NCI-H1417 (cell line): ENCODE measurements around the gene SLCO3A1.

Experiments used
- DNase-seq, 3 experiments: peaks; one replicate each; lab custom pipeline; 2025; lab: John Stamatoyannopoulos, UW

Gene SLCO3A1

DNA sequence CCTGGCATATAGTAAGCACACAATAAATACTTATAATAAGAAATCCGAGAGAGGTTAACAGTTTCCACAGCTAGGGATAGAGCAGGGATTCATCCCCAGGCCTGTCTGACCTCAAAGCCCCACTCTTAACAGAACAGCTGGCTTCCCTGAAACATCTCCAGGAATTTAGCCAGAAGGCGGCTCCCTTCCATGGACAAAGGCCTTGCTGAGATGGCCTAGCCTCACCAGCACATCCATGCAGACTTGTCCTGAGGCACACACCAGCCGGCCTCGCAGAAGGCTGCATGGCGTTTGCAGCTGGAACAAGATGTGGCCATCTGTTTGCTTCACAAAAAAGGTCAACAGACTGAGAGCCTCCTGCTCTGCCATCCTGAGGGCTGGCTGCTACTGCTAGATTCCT, 245.4 kb downstream of the SLCO3A1 start:
- no peak for DNase-seq

DNA sequence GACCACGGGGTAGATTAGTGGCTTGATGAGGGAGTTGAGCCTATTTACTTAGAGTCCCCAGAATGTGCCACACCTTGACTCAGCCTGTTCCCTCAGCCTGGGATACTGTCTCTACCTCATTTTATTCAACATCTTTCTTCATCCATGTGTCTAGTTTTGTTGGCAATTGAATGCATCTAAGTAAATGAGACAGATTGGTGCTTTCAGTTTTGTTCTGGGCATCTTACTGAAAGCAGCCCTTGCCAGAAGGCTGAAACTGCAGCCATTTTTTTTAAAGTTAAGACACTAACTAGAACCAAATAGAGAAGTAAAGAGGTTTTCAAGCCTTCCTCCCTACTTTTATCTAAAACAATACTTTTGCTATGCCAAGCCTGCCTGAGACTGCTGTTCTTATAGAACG, 246.8 kb downstream of the SLCO3A1 start:
- DNase-seq, result no peak

- DNase-seq, result no peak
These were observed 247.2 kb downstream of the SLCO3A1 start for GRCh38 chr15:92100751-92101150.

GRCh38 chr15:92101708-92102394, 248.3 kb downstream of the SLCO3A1 start:
- DNase-seq, result no peak

DNA sequence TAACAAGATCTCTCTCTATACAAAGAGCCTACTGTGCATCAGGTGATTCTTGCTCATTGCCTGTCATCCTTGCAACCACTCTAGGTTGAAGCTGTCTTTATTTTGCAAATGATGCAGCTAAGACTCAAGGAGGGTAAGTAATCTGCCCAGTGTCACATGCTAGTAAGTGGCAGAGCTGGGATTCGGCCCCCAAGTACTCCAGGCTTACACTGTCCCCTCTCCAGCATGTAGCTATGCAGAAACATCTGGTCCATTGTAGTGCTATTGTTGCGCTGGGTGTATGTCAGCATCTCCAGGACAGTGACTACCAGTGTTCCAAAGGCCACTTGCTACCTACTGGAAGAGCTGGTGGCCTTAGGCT, 248.9 kb downstream of the SLCO3A1 start:
- no peak for DNase-seq

DNA sequence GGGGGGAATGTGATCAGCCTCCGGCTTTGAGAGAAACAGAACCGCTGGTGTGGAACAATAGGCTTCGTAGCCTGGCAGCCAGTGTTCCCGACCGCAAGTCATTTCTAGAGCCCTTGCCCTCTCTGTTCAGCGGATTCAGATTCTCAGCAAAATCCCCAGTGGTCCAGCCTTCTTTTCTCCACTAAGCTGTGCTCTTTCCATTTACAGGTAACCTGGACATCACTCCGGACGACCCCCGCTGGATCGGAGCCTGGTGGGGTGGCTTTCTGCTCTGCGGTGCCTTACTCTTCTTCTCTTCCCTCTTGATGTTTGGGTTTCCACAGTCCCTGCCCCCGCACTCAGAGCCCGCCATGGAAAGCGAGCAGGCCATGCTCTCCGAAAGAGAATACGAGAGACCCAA, 250.6 kb downstream of the SLCO3A1 start:
- no peak for DNase-seq

DNA sequence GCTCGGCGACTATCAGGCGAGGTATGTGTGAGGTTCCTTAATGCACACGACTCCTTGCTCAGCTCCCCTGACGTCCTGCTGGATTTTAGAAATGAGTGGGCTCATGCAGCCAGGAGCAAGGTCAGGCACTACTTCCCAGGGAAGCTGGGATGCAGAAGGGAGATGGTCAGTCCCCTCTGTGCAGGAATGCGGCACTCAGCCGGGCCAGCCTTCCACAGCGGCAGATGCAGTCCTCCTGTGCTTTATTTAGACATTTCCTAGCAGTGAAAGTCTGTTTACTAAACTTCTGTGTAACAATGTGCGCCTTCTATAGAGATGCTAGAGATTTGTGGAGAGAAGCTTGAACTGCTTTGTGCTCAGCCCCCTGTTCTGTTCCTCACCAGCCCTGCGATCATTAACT, 252.1 kb downstream of the SLCO3A1 start:
- DNase-seq, result no peak

GRCh38 chr15:92107510-92107909, 254.0 kb downstream of the SLCO3A1 start:
- DNase-seq, result peak in 1 of 3 experiments; percentile 22

- DNase-seq, result peak; percentile 38 to 96 (median 80)
These were observed 255.8 kb downstream of the SLCO3A1 start for GRCh38 chr15:92109191-92109873.

GRCh38 chr15:92111291-92111690, 257.8 kb downstream of the SLCO3A1 start:
- DNase-seq, result no peak

DNA sequence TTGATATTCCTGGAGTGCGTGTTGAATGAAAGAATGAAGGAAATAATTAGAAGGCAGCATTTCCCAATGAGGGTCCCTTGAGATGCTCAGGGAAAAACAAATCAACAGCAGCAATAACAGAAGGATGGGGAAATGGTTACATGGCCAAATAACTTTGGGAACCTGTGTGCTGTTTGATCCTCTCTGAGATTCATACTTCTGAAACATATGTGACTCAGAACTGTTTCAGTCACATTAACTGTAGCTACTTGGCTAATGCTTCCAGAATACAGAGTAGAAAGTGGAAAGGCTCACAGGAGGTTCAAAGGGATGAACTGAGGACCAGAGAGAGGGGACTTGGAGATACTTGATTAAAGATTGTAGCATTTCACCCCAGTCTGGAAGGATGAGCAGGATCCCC, 258.2 kb downstream of the SLCO3A1 start:
- no peak for DNase-seq

GRCh38 chr15:92112180-92112579, 258.7 kb downstream of the SLCO3A1 start:
- no peak for DNase-seq

DNA sequence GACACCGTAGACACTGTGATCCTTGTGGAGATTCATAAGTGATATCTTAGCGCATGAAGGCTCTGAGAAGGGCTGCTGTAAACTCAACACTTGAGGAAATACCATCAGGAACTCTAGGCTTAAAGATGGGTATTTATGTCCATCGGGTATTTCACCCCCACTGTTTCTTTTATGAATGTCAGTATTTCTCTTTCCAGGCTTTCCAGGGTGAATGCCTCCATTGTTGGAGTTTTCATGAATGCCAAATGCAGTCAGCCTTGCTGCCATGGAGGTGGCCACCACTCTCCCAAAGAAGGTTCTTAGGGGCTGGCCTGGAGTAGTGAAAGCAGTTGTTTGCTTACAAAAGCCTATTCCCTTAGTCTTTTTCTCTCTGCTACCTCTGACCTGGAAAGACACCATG, 259.2 kb downstream of the SLCO3A1 start:
- no peak for DNase-seq

GRCh38 chr15:92113832-92114231, 260.3 kb downstream of the SLCO3A1 start:
- no peak for DNase-seq

DNA sequence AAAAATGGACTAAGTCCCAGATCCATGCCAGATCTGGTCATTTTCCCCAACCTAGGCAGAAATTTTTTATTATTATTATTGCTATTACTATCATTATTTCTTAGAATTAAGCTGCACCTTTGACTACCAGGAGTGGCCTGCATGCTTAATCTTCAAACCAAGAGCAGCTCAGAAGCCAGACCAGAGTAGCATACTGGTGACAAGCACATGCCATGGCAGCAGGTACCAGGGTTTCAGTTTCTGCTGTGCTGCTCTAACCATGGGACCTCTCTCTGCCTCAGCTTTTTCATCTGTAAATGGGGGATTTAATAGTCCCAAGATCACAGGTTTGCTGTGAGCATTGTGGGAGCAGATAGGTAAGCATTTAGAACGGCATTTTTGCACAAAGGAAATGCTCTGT, 262.3 kb downstream of the SLCO3A1 start:
- DNase-seq, result no peak

DNA sequence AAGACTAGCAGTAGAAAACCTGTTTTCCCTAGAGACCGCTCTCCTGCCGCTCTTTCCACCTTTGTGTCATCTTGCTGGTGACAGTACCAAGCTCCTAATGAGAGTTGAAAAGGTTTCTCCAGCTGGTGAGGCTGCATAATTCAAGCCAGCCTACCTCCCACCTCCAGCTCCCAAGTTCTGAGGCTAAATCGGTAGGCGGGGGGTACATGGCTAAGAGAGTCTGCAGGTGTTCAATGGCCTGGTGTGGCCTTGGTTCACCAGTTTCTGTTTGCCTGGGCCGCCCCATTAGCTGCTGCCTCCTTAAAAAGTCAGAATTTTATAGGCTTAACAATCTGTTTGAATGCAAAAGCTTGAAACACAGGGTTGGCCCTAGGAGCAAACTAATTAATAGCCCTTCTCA, 262.8 kb downstream of the SLCO3A1 start:
- no peak for DNase-seq

DNA sequence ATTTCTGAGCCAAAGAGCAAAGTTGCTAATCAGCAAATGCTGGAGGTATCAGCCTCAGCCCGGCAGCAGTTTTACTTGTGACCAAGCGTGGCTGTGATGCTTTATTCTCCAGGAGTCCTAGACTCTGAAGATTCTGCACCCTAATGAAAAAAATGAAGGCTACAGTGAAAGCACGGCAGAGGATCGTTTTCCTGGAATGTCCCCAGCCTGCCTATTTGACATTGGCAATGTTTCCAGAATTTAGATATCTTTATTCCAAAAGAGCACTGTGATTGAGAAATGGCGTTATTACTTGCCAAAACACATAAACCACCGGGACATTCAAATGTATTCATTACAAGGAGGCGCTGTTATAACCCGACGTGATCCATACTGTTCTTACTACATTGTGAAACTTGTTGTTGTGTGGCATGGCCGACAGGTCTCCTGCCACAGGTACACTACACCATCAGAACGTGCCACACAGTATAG, 263.8 kb downstream of the SLCO3A1 start:
- no peak for DNase-seq

DNA sequence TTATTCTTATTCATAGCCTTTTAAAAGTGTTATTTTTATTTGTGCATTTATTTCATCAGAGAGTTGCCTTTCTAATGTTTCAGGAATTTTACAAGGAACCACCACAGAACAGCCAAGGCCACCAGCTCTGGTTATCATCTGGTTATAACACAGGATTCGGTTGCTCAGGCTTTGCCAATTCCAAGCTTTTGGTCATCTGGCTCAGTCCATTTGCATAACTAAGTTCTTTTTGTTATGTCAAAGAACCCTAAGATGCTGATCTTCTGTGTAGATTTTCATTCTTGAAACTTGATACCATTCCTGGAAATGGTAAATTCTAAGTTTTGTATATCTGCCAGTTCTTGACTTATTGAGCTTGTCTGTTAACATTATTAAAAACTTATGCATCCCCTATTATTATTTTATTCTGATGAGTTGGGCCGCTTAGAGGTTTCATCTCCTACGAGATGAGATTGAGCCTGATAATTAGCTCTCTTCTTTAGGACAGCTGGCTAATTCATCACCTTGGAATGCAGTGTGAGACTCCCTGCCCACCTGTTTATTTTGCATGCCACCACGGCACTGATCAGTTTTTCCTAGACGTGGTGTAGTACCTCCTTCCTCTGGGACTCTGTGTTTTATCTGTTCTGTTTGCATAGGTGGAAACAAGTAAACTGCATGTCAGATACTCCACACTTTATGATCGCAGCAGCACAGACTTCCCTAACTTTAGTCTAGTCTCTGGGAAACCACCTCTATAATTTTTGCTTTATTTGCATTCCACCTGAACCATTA, 264.8 kb downstream of the SLCO3A1 start:
- no peak for DNase-seq

DNA sequence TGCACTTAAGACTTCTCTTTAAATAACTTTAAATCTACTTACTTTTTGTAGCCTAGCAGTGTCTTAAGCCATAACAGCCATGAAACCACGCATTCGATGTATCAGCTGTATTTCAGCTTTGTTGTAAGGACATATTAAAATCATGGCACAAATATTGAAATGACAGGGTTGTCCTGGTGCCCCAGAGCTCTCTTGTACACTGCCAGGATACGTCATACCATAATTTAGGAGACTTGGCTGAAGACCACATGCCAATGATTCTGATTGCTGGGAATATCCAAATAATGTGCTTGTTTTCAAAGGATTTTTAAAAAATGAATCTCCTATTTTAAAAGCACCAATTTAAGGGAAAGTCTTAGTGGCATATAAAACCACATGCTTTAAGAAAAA, 265.4 kb downstream of the SLCO3A1 start:
- no peak for DNase-seq

GRCh38 chr15:92120094-92120795, 266.7 kb downstream of the SLCO3A1 start:
- DNase-seq, result no peak

- no peak for DNase-seq
These were observed 267.5 kb downstream of the SLCO3A1 start for GRCh38 chr15:92121047-92121446.

DNA sequence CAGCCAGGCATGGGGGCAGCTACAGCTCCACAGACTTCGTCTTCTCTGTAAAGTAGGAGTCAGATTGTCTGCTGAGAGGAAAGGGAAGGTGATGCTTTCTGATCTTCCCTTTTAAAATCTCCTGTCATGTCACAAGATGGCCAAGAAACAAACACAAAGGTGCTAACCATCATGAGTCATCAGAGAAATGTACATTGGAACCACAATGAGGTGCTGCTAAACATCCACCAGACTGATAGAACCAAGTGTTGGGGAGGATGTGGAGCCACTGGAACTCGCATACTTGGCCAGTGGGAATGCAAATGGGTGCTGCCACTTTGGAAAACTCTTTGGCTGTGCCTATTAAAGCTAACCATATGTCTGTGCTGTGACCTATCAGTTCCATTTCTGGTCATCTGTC, 268.8 kb downstream of the SLCO3A1 start:
- no peak for DNase-seq
